ENCODE data around the gene SGMS2.

SGMS2 gene

DNA sequence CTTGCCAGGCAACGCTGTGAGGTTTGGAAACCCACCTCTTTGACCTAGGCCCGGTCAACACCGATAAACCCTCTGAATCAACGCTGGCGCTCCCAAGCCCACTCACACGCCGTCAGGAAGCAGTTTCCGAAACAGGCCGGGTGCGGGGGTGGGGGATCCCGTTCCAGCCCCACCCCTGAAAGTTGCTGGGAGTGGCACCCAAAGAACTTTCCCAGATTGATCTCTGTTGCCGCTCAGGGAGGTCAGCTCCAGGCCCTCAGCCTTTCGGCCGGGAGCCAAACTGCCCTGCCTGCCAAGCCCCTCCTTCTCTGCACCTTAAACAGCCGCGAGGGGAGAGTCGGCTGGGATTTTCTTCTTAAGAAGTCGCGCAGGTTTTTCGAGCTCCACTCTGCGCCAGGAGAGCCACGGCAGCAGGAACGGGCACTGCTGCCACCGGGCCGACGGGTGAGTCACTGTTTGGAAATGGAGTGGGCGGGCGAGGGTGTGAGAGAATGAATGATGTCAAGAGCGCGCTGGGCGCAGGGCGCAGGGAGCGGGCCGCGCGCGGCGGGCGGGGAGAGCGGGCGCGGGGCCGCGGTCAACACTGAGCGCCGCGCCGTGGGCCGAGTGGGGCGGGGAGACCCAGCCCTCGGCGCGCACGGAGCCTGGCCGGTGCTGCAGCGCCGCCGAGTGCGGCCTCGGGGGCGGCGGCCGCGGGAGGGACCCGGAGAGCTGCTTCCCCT is at the start of gene SGMS2:
TSS of gene SGMS2 (plus strand) at position 583 of the 722 bp plus-strand sequence. CDS start 70,622 bp downstream, outside the sequence.
- TF ChIP-seq ZNF274 (IDR thresholded peaks at IDR 0.05; ENCODE audit: low read depth, low read length): no peak
- peak within 1 kb of the TSS; percentile 70 for H3K4me3 ChIP-seq (ENCODE audit: low read length)

DNA sequence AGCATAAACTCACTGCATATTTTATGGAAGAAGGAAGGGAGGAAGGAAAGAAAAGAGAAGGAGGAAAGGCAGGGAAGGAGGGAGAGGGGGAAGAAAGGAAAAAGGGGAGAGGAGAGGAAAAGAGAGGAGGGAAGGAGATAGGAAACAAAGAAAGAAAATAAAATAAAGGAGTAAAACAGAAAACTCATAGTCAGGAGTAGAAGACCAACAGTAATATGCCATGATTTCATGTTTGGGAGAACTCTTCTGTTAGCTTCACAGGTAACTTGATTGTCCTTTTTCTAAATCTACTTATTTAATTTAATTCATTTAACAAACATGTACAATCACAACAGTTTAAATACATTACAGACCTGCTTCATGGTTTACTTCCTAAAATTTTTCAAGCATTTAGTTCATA is 46.8 kb upstream of the SGMS2 start:
- TF ChIP-seq ZNF274 (IDR thresholded peaks at IDR 0.05; ENCODE audit: low read depth, low read length): no peak
- no peak overlapping the region for H3K4me3 ChIP-seq (ENCODE audit: low read length)

DNA sequence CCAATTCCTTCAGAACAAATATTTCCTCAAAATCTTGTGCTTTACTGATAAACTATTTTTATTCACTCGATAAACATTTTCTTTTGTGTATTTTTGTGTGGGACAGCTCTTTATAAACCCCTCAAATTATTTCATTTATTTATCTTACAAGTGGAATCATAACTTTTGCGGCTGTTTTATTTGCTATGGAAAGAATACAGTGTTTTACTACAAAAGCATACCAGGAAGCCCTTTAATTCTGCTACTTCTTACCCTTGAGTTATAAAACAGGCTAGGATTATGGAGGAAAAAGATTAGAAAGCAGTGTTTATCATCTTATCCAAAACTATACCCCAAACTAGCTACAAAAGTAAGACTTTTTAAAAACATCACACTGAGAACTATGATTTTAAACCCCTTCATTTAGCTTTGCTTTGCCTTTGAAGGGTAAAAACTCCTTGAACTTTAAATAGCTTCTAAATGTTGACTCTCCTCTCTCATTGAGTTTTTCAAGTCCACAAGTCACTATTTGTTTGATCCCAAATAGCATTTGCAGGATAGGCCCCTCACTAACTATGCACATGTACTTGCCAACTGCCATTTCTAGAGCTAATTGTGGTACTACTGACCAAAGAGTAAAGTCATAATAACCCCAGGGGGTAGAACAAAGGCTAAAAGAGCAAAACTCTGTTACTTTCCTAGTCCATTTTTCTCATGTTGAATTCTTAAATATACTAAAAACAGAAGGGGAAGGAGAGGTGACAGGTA is 45.8 kb upstream of the SGMS2 start:
- H3K4me3 ChIP-seq (ENCODE audit: low read length): no peak overlapping the region
- no peak for TF ChIP-seq ZNF274 (IDR thresholded peaks at IDR 0.05; ENCODE audit: low read depth, low read length)

DNA sequence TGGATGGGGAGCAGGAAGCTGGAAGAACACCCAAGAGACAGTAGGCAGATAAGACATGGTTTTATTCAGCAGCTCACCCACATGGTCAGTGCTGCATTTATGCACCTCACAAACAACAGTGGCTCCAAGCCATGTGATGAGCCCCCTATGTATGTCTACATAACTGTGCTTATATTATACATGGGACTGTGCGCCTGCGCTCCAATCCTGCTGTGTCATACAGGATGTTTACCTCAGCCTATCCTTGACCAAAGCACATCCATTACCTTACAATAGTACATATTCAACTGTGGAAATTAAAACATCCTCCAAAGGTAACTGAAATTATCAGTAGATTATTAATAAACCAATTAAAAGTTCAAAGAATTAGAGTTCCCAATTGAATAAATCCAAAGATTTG is 44.1 kb upstream of the SGMS2 start:
- no peak overlapping the region for H3K4me3 ChIP-seq (ENCODE audit: low read length)
- no peak for TF ChIP-seq ZNF274 (IDR thresholded peaks at IDR 0.05; ENCODE audit: low read depth, low read length)

DNA sequence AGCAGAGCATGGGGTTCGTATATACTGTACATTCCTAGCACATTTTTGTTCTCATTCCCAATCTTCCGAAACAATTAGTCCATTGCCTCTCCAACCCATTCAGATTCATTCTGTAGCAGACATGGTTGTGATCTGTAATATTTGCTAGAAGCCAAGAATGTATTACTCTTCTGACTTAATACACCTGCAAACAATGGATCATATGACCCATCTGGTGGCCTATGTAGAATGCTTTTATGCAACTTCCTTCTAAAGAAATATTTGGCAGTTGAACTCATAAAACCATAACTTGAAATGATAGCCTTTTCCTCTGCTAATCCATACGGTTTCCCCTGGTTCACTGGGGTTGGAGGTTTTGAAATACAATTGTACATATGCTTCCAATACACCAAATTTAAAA is 32.8 kb upstream of the SGMS2 start:
- TF ChIP-seq ZNF274 (IDR thresholded peaks at IDR 0.05; ENCODE audit: low read depth, low read length): no peak

DNA sequence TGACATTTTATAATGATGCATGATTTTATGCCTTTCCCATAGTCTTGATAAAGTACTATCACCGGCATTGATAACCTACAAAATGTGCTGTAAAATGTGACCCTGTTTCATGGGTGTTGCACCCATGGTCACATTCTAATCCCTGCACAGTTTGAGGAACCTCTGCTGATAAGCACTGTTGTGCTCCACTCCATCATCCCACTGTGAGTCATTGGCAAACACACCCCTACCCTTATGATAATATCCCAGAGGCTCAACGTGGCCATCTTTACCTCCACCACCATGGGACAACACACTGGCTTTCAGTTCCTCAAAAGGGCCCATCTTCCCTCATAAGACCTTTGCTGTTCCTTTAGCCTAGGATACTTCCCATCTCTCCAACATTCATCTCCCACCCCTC is 32.0 kb upstream of the SGMS2 start:
- no peak for TF ChIP-seq ZNF274 (IDR thresholded peaks at IDR 0.05; ENCODE audit: low read depth, low read length)
- no peak overlapping the region for H3K4me3 ChIP-seq (ENCODE audit: low read length)

More for the DNA sequence above, 32.8 kb upstream of the SGMS2 start:
- no peak overlapping the region for H3K4me3 ChIP-seq (ENCODE audit: low read length)

DNA sequence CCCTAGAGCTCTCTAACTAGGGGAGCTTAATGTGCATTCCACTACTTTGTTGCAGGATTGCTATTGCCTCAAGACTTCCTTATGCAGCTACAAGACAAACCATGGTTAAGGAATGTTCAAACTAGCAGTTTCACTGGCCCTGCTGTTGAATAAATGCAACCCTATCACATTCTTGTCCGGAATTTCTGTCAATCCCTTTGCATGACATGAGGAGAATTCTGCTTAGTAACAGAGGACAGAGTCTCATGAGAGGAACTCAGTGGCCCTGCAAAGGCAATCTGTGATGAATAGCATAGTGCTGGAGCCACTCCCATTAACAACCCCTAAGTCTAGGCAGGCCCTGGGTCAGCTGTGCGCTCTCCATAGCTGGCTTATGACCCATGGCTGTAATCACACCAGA is 30.7 kb upstream of the SGMS2 start:
- TF ChIP-seq ZNF274 (IDR thresholded peaks at IDR 0.05; ENCODE audit: low read depth, low read length): no peak
- H3K4me3 ChIP-seq (ENCODE audit: low read length): no peak overlapping the region

DNA sequence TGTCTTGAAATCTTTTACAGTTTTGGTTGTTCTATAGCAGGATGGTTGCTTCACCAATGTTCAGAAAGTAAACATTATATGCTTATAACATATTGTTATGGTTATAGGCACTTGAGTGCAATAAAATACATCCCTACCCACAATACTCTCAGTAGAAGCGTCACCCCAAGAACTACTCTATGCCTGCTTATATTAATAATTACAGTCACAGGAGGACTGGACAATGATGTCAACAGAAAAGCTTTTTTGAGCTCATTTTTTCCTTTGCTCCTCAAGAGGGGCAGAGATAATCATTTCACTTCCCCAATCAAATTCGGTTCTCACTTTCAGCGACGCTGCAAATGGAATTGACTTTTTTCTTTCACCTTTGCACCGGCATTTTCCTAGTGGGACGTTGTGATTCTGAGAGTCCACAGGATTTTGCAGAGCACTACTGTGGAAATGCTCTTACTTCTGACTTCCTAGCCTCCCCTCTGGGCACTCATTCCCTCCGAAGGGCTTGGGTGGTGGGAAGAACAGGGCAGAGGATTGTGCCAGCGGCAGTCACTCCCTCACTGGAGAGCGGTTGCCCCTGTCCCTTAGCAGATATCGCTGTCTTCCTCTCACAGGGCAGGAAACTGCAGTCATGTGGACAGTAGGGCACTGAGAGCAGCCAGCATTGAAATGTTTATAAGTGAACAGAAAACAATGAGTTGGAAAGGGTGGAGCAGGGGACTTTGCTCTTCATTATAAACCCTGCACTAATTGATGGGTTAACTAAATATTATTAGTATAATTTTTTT is 24.9 kb upstream of the SGMS2 start:
- H3K4me3 ChIP-seq (ENCODE audit: low read length): no peak overlapping the region
- TF ChIP-seq ZNF274 (IDR thresholded peaks at IDR 0.05; ENCODE audit: low read depth, low read length): no peak

DNA sequence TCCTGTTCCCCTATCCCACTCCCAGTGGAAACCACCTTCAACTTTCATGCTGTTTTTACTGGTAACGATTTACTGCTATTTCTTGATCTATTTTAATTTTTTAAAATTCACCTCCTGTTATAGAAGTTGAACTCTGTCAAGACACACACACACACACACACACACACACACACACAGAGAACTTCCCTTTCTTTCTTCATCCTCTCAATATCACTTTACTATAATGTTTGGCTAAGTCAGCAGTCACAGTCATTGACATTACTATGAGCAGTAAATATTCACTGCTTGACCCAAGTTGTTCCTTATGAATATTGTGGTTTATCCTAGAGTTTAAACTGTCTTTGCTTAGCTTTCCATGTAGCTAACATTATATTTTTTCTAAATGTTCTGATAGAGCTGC is 24.0 kb upstream of the SGMS2 start:
- no peak for TF ChIP-seq ZNF274 (IDR thresholded peaks at IDR 0.05; ENCODE audit: low read depth, low read length)
- no peak overlapping the region for H3K4me3 ChIP-seq (ENCODE audit: low read length)

DNA sequence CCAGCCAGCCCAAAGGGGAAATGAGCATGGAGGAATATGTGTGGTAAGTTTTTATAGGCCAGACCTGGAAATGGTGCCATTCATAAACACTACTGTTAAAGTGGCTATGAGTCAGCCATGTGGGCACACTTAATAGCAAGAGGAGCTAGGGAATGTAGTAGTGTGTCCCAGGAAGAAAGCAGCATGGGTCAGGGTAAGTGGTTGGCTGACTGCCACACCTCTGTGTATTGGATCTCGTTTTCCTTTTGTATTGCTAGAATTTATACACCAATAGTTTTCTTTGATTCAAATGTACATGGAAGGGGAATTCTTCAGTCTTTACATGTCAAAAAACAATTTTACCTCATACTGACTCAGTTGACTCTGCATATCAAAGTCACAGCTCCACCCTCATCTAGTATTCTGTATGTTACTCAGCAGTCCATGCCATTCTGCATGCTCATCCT is 22.9 kb upstream of the SGMS2 start:
- no peak overlapping the region for H3K4me3 ChIP-seq (ENCODE audit: low read length)
- TF ChIP-seq ZNF274 (IDR thresholded peaks at IDR 0.05; ENCODE audit: low read depth, low read length): no peak

DNA sequence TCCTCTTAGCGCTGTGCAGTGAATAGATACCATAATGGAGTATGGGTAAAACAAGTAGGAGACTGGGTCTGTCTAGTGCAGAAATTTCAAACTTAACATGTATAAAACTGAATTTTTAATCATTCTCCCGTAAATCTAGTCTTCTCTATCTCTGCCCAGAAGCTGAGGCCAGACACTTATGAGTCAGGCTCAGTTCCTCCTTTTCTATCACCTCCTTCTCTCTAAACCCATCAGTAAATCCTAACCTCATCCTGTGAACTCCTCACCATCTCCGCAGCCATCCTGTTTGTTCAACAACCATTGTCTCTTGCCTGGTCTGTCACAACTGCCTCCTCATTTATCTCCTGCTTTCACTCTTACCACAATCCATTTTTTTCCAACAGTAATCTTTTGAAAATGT is 19.8 kb upstream of the SGMS2 start:
- TF ChIP-seq ZNF274 (IDR thresholded peaks at IDR 0.05; ENCODE audit: low read depth, low read length): no peak
- no peak overlapping the region for H3K4me3 ChIP-seq (ENCODE audit: low read length)

DNA sequence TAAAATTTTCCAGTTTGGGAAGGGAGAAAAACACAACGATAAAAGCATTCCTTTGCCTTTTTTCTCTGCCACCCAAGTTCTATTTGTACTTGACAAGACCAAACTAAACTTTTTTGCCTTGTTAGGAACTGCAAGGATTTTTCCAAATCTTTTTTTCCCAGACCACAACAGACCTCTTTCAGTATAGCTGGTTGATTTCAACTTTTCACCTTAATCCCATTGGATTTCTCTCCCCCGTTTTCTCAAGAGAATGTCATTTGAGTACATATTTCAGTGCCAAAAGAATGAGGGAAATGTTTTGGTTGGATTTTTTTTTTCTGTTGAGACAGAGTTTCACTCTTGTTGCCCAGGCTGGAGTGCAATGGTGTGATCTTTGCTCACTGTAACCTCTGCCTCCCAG is 18.5 kb upstream of the SGMS2 start:
- TF ChIP-seq ZNF274 (IDR thresholded peaks at IDR 0.05; ENCODE audit: low read depth, low read length): no peak
- H3K4me3 ChIP-seq (ENCODE audit: low read length): no peak overlapping the region

DNA sequence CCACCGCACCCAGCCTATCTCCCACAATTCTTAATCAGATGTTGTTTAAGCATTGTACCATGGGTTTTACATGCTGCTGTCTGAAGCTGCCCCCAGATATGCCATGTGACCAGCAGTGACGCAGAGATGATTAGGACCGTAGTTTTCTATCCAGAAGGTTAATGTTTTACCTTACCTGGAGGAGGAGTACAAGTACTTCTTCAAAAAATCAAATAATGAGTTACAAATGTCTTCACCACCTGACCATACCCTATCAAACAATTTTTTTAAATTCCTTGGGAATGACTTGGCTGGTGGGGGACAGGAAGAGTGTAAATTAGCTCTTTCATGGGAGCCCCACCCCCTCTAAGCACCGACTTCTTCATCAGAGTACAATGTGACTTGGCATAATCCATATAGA is 16.2 kb upstream of the SGMS2 start:
- TF ChIP-seq ZNF274 (IDR thresholded peaks at IDR 0.05; ENCODE audit: low read depth, low read length): no peak

DNA sequence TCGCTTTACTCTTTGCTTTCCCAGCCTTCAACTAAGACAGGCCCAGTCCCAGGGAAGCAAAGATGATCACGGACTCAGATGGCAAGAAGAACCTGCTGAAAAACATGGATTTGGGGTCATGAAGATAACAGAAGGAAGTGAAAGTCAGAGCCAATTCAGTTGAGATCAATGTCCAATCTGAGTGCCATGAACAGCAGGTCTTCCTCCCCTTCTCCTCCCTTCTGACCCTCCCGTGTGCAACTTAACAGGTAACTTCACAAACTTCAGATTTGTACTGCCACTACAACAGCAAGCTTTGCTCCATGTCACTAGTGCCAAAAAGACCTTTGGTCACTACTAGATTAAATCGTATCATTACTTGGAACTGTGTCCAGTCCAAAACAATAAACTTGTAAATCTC is 15.5 kb upstream of the SGMS2 start:
- no peak overlapping the region for H3K4me3 ChIP-seq (ENCODE audit: low read length)
- TF ChIP-seq ZNF274 (IDR thresholded peaks at IDR 0.05; ENCODE audit: low read depth, low read length): no peak

More for the DNA sequence above, 16.2 kb upstream of the SGMS2 start:
- no peak overlapping the region for H3K4me3 ChIP-seq (ENCODE audit: low read length)
